Gastrocnemius medialis (tissue), 4 donors: ENCODE measurements around the gene OSTN. TPM values are rescaled to one million over a fixed set of nuclear protein-coding genes. Genes with fewer than 3 reads are reported as not detected.

ENCODE experiments used
- ATAC-seq, 2 donors: fragments of 150-250 bp; one replicate each; pipeline ENCODE4 v1.9.1; 2016
- DNase-seq, 2 donors: peaks; one replicate each; pipeline ENCODE4 v3.0.0-alpha.2; 2019
- H3K27ac ChIP-seq, 4 donors: fragments of 200-600 bp; sonication (generic); 1 replicate in 1 of 4; 2 replicates in 3 of 4; pipeline ENCODE4 v1.5.1; 2016 to 2018; ENCODE audit warnings: mild to moderate bottlenecking in 2 of 4, moderate library complexity in 1 of 4
- H3K27me3 ChIP-seq, 3 donors: fragments of 200-600 bp; sonication (generic) in 2 of 3; 1 replicate in 1 of 3; 2 replicates in 2 of 3; pipeline versions ENCODE4 v1.5.1 to v1.6.0; 2016 to 2019; ENCODE audit warnings: mild to moderate bottlenecking in 1 of 3, moderate library complexity in 1 of 3
- H3K36me3 ChIP-seq, 2 donors: fragments of 200-600 bp; sonication (generic) in 1 of 2; one replicate each; pipeline ENCODE4 v1.5.1; 2017 to 2018
- H3K4me1 ChIP-seq, 2 donors: fragments of 200-600 bp; sonication (generic) in 1 of 2; one replicate each; pipeline ENCODE4 v1.5.1; 2016 to 2017; ENCODE audit warnings: mild to moderate bottlenecking in 2 of 2
- H3K4me3 ChIP-seq, 4 donors: fragments of 200-600 bp; sonication (generic) in 3 of 4; 1 replicate in 1 of 4; 2 replicates in 3 of 4; pipeline ENCODE4 v1.5.1; 2016 to 2019; ENCODE audit warnings: mild to moderate bottlenecking in 2 of 4
- H3K9me3 ChIP-seq, 3 donors: fragments of 200-600 bp; sonication (generic) in 2 of 3; 1 replicate in 1 of 3; 2 replicates in 2 of 3; pipeline ENCODE4 v1.5.1; 2016 to 2019
- POLR2A ChIP-seq, 2 donors: fragments of 450-650 bp; IDR thresholded peaks; one replicate each; pipeline ENCODE4 v1.6.1; 2017; ENCODE audit warnings: antibody characterized with exemption in 2 of 2, mild to moderate bottlenecking in 2 of 2, moderate library complexity in 2 of 2
- in situ Hi-C, 4 donors: fragments of 200-750 bp; cut with MboI; loops; one replicate each; pipeline versions ENCODE4 v1.15.0 to v1.8.0; 2017; ENCODE audit warnings: low sequenced_read_pairs in 4 of 4
- intact Hi-C: fragments of 100-400 bp; cut with DNase I; formaldehyde crosslinking; loops from one replicate; pipeline ENCODE4 v1.15.1; 2023; ENCODE audit warnings: low total_unique reads
- total RNA-seq, 4 donors: library from RNA; depleted of rRNA; stranded (reverse); fragments of >200 nt; gene quantifications; one replicate each; pipeline versions ENCODE4 v1.1.0 to v1.2.3, GENCODE V29; 2016
- TF ChIP-seq, protein P1 (sequence below), 5 experiments: fragments of 450-650 bp in 3 of 5; fragments of 200-600 bp in 2 of 5; sonication (generic) in 2 of 5; IDR thresholded peaks in 4 of 5; conservative IDR thresholded peaks in 1 of 5; 1 replicate in 4 of 5; 2 replicates in 1 of 5; pipeline ENCODE4 v1.5.1; 2016 to 2019; ENCODE audit warnings: antibody characterized with exemption in 5 of 5, mild to moderate bottlenecking in 3 of 5, moderate library complexity in 3 of 5

The OSTN gene
- total RNA-seq, 4 donors from 2014 or later, result 0.07 TPM; not detected in 3

DNA sequence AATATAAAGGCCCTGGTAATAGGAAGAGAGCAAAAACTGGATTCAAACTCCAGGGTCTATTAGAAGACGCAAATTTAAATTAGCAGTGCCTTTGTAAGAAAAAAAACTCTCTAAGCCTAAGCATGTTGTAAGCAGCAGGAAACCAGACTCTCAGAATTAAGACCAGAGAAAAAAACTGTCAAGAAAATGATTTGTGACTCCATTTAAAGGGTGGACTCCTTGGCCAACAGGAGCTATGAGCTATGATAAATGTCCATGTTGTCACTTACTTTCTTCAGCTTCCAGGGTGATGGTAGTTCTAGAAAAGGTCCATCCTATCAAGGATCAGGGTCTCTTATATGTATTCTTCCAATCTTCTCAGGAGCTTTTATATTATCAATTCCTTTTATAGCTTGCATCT is 95.2 kb downstream of the OSTN start:
- no peak overlapping the region for H3K4me3 ChIP-seq
- DNase-seq (no peak), ATAC-seq (no peak)
- no peaks in the 10 kb centered on the region for H3K9me3 ChIP-seq
- no peak for TF ChIP-seq POLR2A (IDR thresholded peaks at IDR 0.05)
- TF ChIP-seq, protein P1, sequence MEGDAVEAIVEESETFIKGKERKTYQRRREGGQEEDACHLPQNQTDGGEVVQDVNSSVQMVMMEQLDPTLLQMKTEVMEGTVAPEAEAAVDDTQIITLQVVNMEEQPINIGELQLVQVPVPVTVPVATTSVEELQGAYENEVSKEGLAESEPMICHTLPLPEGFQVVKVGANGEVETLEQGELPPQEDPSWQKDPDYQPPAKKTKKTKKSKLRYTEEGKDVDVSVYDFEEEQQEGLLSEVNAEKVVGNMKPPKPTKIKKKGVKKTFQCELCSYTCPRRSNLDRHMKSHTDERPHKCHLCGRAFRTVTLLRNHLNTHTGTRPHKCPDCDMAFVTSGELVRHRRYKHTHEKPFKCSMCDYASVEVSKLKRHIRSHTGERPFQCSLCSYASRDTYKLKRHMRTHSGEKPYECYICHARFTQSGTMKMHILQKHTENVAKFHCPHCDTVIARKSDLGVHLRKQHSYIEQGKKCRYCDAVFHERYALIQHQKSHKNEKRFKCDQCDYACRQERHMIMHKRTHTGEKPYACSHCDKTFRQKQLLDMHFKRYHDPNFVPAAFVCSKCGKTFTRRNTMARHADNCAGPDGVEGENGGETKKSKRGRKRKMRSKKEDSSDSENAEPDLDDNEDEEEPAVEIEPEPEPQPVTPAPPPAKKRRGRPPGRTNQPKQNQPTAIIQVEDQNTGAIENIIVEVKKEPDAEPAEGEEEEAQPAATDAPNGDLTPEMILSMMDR (IDR thresholded peaks at IDR 0.05 in 4 of 5, conservative IDR thresholded peaks at IDR 0.05 in 1 of 5), result no peak
- intact Hi-C loops (no loop called here), in situ Hi-C loops (no loop called here)
- H3K4me1 ChIP-seq, result no peaks in the 10 kb centered on the region
- H3K36me3 ChIP-seq, result no peaks in the 10 kb centered on the region
- H3K27me3 ChIP-seq, result no peaks in the 10 kb centered on the region
- no peak overlapping the region for H3K27ac ChIP-seq

DNA sequence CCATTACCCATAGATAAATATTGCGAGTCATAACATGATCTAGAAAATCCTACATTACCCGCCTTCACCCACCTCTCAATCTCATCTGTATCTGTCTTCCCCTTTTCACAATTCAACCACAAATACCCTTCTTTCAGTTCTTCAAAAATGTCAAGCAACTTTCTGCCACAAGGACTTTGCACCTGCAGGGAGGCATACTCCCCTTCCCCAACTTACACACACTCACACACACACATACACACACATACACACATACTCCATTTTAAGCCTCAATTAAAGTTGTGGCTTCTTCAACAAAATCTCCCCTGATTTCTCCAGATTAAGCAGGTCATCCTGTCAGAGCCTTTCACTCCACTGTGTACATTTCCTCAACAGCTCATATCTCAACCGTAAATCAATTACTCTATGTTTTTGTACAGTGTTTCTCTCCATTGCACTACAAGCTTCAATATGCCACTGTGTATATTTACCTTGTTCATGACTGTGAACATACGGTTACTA is 97.0 kb downstream of the OSTN start:
- H3K27me3 ChIP-seq, result no peaks in the 10 kb centered on the region
- in situ Hi-C loops, result no loop called here

DNA sequence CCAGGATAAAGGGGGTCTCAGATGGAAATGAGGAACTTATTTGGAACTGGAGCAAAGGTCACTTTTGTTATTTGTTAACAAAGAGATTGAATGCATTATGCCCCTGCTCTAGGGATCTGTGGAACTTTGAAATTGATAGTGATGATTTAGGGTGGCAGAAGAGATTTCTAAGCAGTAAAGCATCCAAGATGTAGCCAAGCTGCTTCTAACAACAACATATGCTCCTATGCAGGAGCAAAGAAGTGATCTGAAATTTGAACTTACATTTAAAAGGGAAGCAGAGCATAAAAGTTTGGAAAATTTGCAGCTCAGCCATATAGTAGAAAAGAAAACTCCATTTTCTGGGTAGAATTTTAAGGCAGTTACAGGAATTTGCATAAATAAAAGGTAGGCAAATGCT is 99.8 kb downstream of the OSTN start:
- no peaks in the 10 kb centered on the region for H3K36me3 ChIP-seq
- H3K27ac ChIP-seq, result no peak overlapping the region
- H3K4me3 ChIP-seq, result no peak overlapping the region
- in situ Hi-C loops, result no loop called here
- H3K27me3 ChIP-seq, result no peaks in the 10 kb centered on the region
- DNase-seq, result no peak
- no peaks in the 10 kb centered on the region for H3K4me1 ChIP-seq
- no peak for ATAC-seq
- no peaks in the 10 kb centered on the region for H3K9me3 ChIP-seq
- intact Hi-C loops, result no loop called here
- no peak for TF ChIP-seq POLR2A (IDR thresholded peaks at IDR 0.05)
- TF ChIP-seq, protein P1 (IDR thresholded peaks at IDR 0.05 in 4 of 5, conservative IDR thresholded peaks at IDR 0.05 in 1 of 5), result no peak

More for the DNA sequence above, 97.0 kb downstream of the OSTN start:
- H3K9me3 ChIP-seq, result no peaks in the 10 kb centered on the region
- H3K4me3 ChIP-seq, result no peak overlapping the region
- H3K36me3 ChIP-seq, result no peaks in the 10 kb centered on the region
- no peaks in the 10 kb centered on the region for H3K4me1 ChIP-seq
- intact Hi-C loops, result no loop called here
- H3K27ac ChIP-seq, result no peak overlapping the region
- ATAC-seq (no peak), DNase-seq (no peak)
- TF ChIP-seq, protein P1 (IDR thresholded peaks at IDR 0.05 in 4 of 5, conservative IDR thresholded peaks at IDR 0.05 in 1 of 5), result no peak
- no peak for TF ChIP-seq POLR2A (IDR thresholded peaks at IDR 0.05)

DNA sequence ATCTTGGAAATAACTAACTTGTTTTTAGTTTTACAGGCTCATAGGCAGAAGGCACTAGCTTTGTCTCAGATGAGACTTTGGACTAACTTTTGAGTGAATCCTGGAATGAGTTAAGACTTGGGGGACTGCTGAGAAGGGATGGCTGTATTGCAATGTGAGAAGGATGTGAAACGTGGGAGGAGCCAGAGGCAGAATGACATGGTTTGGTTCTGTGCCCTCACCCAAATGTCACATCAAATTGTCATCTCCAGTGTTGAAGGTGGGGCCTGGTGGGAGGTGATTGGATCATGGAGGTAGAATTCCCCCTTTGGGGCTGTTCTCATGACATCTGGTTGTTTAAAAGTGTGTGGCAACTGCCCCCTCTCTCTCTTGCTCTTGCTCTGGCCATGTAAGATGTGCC is 101.4 kb downstream of the OSTN start:
- in situ Hi-C loops, result no loop called here
- H3K9me3 ChIP-seq, result no peaks in the 10 kb centered on the region
- H3K27me3 ChIP-seq, result no peaks in the 10 kb centered on the region
- intact Hi-C loops, result no loop called here
- H3K4me1 ChIP-seq, result no peaks in the 10 kb centered on the region
- no peak overlapping the region for H3K27ac ChIP-seq
- no peaks in the 10 kb centered on the region for H3K36me3 ChIP-seq
- no peak for DNase-seq
- H3K4me3 ChIP-seq, result no peak overlapping the region
- TF ChIP-seq, protein P1 (IDR thresholded peaks at IDR 0.05 in 4 of 5, conservative IDR thresholded peaks at IDR 0.05 in 1 of 5), result no peak
- no peak for TF ChIP-seq POLR2A (IDR thresholded peaks at IDR 0.05)
- ATAC-seq, result no peak

DNA sequence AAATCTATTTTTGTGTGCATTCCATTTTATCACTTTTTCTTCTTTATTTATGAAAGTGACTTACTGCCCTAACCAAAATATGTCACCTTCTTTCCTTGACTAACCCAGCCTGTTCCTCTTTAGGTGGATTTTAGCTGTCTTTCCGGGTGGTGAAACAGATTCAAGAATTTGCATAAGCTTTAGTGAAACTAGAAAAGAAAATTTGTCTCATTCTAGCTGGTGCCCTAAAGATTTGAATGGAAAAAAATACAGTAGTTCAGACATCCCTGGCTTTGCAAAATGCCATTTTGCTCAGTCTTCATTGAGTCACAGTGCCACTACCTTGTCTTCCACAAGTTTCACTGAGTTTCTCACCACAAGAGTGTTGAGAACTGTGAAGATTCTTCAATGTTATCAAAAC is 102.0 kb downstream of the OSTN start:
- Histone ChIP-seq H3K36me3 (no peaks in the 10 kb centered on the region), H3K4me1 (no peaks in the 10 kb centered on the region), H3K27ac (no peak overlapping the region), H3K4me3 (no peak overlapping the region), H3K27me3 (no peaks in the 10 kb centered on the region), H3K9me3 (no peaks in the 10 kb centered on the region)
- in situ Hi-C loops, result no loop called here
- TF ChIP-seq, protein P1 (IDR thresholded peaks at IDR 0.05 in 4 of 5, conservative IDR thresholded peaks at IDR 0.05 in 1 of 5), result no peak
- no peak for TF ChIP-seq POLR2A (IDR thresholded peaks at IDR 0.05)
- DNase-seq (no peak), ATAC-seq (no peak)
- intact Hi-C loops, result no loop called here
